Erythroblast (primary cell): ENCODE measurements around the gene PRXL2A.

Experiments
- GATA1 ChIP-seq: IDR thresholded peaks from 2 replicates; pipeline ENCODE4 v1.6.1; 2011; ENCODE audit warnings: low read depth, mild to moderate bottlenecking, control low read depth, low read length, moderate library complexity
- POLR2A ChIP-seq: IDR thresholded peaks from 2 replicates; pipeline ENCODE4 v1.6.1; 2011; ENCODE audit warnings: mild to moderate bottlenecking, low read length

DNA sequence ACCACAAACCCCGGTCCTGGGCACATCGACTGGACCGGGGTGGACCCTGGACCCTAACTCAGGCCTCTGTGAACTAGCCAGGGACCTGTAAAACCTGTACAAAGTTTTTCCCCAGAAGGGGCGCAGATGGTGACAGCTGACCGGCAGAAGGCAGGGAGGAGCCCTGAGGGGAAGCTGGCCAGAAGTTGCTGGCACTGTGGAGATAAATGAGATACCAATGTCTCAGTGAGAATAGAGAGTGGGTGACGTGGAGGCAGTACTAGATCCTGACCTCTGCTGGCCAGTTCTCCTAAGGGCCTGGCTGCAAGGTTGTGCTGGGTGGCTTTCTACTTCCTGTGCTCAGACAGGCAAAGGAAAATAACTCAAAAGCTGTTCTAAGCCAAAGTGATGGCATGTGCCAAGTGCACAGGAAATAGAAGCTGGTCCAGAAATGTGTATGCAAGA, 35.2 kb downstream of the PRXL2A start:
- TF ChIP-seq POLR2A: no peak
- no peak for TF ChIP-seq GATA1
